GM12872 (cell line): Measurements from ENCODE around the gene LDLRAD2.

Experiments used
- TF ChIP-seq, protein P1 (sequence below): IDR thresholded peaks from 3 replicates; pipeline ENCODE4 v1.5.1; 2011; ENCODE audit warnings: low read depth, mild to moderate bottlenecking, low read length, moderate library complexity; ENCODE audit not compliant: insufficient read depth

Gene LDLRAD2, protein sequence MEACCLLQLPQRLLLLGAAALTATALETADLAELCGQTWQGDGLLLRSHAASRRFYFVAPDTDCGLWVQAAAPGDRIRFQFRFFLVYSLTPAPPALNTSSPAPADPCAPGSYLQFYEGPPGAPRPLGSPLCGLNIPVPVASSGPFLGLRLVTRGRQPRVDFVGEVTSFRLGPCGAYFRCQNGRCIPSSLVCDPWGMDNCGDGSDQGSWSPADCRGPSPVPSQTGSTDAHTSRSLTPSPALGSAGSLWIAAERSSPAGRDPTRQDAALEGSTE

DNA sequence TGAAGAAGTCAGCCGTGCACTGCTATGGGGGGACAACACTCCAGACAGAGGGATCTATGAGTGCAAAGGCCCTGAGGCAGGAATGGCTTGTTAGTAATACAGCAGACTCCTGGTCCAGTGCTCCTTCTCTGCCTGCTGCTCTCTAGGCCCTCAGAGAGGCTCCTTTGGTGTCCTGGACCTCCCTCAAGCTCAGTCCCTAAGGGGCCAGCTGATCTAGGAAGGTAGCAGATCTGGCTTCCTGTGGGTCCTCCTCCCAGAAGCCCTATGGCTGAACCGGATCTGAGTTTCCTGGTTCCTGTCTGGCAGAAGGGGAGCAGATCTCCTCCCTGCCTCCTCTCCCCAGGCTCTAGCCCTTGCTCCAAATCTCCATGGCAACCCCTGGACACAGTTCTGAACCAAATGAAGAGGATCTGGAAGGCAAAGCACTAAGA, at the start of gene LDLRAD2:
LDLRAD2 (plus strand) TSS at position 391 of the 431 bp plus-strand sequence. CDS start 187 bp downstream, outside the sequence.
- TF ChIP-seq, protein P1, sequence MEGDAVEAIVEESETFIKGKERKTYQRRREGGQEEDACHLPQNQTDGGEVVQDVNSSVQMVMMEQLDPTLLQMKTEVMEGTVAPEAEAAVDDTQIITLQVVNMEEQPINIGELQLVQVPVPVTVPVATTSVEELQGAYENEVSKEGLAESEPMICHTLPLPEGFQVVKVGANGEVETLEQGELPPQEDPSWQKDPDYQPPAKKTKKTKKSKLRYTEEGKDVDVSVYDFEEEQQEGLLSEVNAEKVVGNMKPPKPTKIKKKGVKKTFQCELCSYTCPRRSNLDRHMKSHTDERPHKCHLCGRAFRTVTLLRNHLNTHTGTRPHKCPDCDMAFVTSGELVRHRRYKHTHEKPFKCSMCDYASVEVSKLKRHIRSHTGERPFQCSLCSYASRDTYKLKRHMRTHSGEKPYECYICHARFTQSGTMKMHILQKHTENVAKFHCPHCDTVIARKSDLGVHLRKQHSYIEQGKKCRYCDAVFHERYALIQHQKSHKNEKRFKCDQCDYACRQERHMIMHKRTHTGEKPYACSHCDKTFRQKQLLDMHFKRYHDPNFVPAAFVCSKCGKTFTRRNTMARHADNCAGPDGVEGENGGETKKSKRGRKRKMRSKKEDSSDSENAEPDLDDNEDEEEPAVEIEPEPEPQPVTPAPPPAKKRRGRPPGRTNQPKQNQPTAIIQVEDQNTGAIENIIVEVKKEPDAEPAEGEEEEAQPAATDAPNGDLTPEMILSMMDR: no peak

GRCh38 chr1:21763236-21763635, 48.8 kb upstream of the LDLRAD2 start:
- TF ChIP-seq, protein P1: no peak

GRCh38 chr1:21763694-21764419, 48.2 kb upstream of the LDLRAD2 start:
- TF ChIP-seq, protein P1: no peak

DNA sequence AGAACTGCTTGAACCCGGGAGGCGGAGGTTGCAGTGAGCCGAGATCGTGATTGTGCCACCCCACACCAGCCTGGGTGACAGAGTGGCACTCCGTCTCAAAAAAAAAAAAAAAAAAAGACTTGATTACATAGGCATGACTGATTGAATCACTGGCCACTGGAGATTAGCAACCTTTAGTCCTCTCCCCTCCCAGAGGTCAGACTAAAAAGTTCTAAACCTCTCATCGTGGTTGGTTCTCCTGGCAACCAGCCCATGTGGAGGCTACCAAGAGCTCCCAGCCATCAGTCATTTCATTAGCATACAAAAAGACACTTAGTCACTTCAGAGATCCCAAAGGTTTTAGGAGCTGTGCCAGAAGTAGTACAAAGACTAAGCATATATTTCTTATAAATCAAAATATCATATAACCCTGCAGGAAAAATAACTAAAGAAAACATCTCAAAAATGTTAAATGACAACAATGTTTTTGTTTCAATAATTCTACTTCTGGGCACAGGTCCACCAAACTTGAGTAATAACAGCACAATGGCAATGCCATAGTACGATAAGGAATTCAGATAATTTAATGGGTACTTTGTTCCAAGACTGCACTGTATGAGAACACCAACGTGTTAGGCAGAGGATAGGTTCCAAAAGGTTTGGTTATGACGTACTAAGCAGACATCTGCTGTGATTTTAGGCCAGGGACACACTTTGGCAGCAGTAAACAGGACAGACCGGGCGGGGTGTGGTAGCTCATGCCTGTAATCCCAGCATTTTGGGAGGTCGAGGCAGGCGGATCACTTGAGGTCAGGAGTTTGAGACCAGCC, 47.2 kb upstream of the LDLRAD2 start:
- TF ChIP-seq, protein P1: no peak

DNA sequence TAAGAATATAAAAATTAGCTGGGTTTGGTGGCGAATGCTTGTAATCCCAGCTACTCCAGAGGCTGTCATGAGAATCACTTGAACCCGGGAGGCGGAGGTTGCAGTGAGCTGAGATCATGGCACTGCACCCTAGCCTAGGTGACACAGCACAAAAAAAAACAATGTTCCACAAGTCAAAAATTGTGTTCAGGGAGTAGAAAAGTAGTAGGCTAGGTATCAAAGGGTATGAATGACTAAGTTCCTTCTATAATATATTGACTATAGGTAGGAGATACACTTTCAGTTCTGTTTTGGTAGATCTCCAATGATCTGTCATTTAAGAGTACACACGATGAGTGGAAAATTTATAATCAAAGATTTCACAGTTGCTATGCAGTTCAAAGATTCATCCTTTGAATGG, 45.9 kb upstream of the LDLRAD2 start:
- TF ChIP-seq, protein P1: no peak

DNA sequence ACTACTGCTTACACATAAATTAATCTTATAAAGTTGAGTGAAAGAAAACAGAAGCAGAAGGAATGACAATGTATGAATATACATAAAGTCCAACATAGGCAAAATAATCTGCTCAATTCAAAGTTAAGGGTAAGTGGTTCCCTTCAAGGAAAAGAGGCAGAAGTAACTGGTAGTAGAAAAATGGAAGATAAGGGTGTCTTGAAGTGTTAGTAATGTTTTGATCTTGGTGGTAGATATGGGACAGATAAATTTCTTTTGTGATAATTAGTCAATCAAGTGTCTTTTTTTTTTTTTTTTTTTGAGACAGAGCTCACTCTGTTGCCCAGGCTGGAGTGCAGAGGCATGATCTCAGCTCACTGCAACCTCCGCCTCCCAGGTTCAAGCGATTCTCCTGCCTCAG, 41.9 kb upstream of the LDLRAD2 start:
- TF ChIP-seq, protein P1: no peak

GRCh38 chr1:21773585-21773984, 38.5 kb upstream of the LDLRAD2 start:
- TF ChIP-seq, protein P1: no peak
